HL-60 (cell line): Measurements from ENCODE around the gene MEIS1.

ENCODE experiments used
- POLR2AphosphoS5 ChIP-seq: IDR thresholded peaks from 2 replicates; pipeline ENCODE4 v1.6.1; 2012; ENCODE audit warnings: low read depth
- TF ChIP-seq, protein P1 (sequence below): IDR thresholded peaks from one replicate; pipeline ENCODE4 v1.5.1; 2011; ENCODE audit warnings: low read length, control low read depth, inconsistent platforms; ENCODE audit not compliant: insufficient read depth

DNA sequence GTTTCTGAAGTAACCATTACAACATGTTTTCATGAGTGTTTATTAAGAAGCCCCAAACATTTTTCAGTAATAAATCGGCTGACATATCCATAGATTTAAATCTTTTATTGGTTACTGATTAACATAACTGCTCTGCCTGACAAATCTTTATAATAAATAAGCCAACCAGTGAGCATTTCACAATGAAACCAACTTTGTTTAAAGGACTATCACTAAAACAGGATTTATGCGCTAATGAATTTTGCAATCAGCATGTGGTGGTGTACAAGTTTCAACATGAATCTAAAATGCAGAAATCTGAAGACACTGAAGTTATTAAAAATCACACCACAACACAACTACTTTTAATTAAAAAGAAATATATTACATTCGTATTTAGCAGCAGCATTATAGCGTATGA lies 166.7 kb downstream of the MEIS1 start:
- TF ChIP-seq, protein P1, sequence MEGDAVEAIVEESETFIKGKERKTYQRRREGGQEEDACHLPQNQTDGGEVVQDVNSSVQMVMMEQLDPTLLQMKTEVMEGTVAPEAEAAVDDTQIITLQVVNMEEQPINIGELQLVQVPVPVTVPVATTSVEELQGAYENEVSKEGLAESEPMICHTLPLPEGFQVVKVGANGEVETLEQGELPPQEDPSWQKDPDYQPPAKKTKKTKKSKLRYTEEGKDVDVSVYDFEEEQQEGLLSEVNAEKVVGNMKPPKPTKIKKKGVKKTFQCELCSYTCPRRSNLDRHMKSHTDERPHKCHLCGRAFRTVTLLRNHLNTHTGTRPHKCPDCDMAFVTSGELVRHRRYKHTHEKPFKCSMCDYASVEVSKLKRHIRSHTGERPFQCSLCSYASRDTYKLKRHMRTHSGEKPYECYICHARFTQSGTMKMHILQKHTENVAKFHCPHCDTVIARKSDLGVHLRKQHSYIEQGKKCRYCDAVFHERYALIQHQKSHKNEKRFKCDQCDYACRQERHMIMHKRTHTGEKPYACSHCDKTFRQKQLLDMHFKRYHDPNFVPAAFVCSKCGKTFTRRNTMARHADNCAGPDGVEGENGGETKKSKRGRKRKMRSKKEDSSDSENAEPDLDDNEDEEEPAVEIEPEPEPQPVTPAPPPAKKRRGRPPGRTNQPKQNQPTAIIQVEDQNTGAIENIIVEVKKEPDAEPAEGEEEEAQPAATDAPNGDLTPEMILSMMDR = no peak
- TF ChIP-seq POLR2AphosphoS5 = no peak
